ENCODE measurements around the gene NSMCE3.
"Not testable (repeated sequence)": the region's sequence is repeated elsewhere in the genome, so short reads cannot be mapped to it uniquely, and the experiment has no call there.

The NSMCE3 gene

GRCh38 chr15:29226436-29227208, 43.0 kb downstream of the NSMCE3 start:
- no peak overlapping the region for H2AFZ ChIP-seq (ENCODE audit: low read depth, low read length)
- no peaks in the 10 kb centered on the region for H3K79me2 ChIP-seq (ENCODE audit: low read length)
- H3K27ac ChIP-seq (ENCODE audit: low read length): no peak overlapping the region
- TF ChIP-seq EZH2phosphoT487 (IDR thresholded peaks at IDR 0.05; ENCODE audit: low read depth): no peak
- no peak for TF ChIP-seq CTCF (IDR thresholded peaks at IDR 0.05; ENCODE audit: low read depth, low read length)
- H3K27me3 ChIP-seq (ENCODE audit: low read depth, low read length): no peaks in the 10 kb centered on the region; the same call in 1 of the 2 replicates
- H4K20me1 ChIP-seq (ENCODE audit: insufficient read depth, low read length): no peaks in the 10 kb centered on the region
- H3K9me3 ChIP-seq (ENCODE audit: insufficient read depth, low read length): no peaks in the 10 kb centered on the region
- no peak overlapping the region for H3K4me2 ChIP-seq (ENCODE audit: low read length)
- H3K4me1 ChIP-seq (ENCODE audit: low read length): no peaks in the 10 kb centered on the region
- H3K36me3 ChIP-seq (replicated peaks; ENCODE audit: low read depth, low read length): no peaks in the 10 kb centered on the region
- H3K9ac ChIP-seq (ENCODE audit: low read length): no peak overlapping the region
- H3K4me3 ChIP-seq (ENCODE audit: low read length): no peak overlapping the region

GRCh38 chr15:29225534-29226234, 43.9 kb downstream of the NSMCE3 start:
- TF ChIP-seq EZH2phosphoT487 (IDR thresholded peaks at IDR 0.05; ENCODE audit: low read depth) (no peak), CTCF (IDR thresholded peaks at IDR 0.05; ENCODE audit: low read depth, low read length) (no peak)
- no peaks in the 10 kb centered on the region for H3K36me3 ChIP-seq (replicated peaks; ENCODE audit: low read depth, low read length)
- H3K27me3 ChIP-seq (ENCODE audit: low read depth, low read length): no peaks in the 10 kb centered on the region; the same call in 1 of the 2 replicates
- H4K20me1 ChIP-seq (ENCODE audit: insufficient read depth, low read length): no peaks in the 10 kb centered on the region
- no peak overlapping the region for H3K4me3 ChIP-seq (ENCODE audit: low read length)
- H3K9me3 ChIP-seq (ENCODE audit: insufficient read depth, low read length): no peaks in the 10 kb centered on the region
- no peak overlapping the region for H3K27ac ChIP-seq (ENCODE audit: low read length)
- H3K79me2 ChIP-seq (ENCODE audit: low read length): no peaks in the 10 kb centered on the region
- H3K4me1 ChIP-seq (ENCODE audit: low read length): no peaks in the 10 kb centered on the region
- H3K4me2 ChIP-seq (ENCODE audit: low read length): no peak overlapping the region
- H2AFZ ChIP-seq (ENCODE audit: low read depth, low read length): no peak overlapping the region
- H3K9ac ChIP-seq (ENCODE audit: low read length): no peak overlapping the region

- not testable (repeated sequence) for H3K27me3 ChIP-seq (ENCODE audit: low read depth, low read length); H3K9me3 ChIP-seq (ENCODE audit: insufficient read depth, low read length); H3K9ac ChIP-seq (ENCODE audit: low read length); H3K36me3 ChIP-seq (replicated peaks; ENCODE audit: low read depth, low read length); H3K79me2 ChIP-seq (ENCODE audit: low read length); H3K4me3 ChIP-seq (ENCODE audit: low read length); H3K4me1 ChIP-seq (ENCODE audit: low read length); H2AFZ ChIP-seq (ENCODE audit: low read depth, low read length); H4K20me1 ChIP-seq (ENCODE audit: insufficient read depth, low read length); H3K4me2 ChIP-seq (ENCODE audit: low read length); H3K27ac ChIP-seq (ENCODE audit: low read length)
These were observed 44.6 kb downstream of the NSMCE3 start for GRCh38 chr15:29224987-29225363.

GRCh38 chr15:29224235-29224986, 45.2 kb downstream of the NSMCE3 start:
- not testable (repeated sequence) for H3K36me3 ChIP-seq (replicated peaks; ENCODE audit: low read depth, low read length); H3K4me1 ChIP-seq (ENCODE audit: low read length); H3K79me2 ChIP-seq (ENCODE audit: low read length); H3K4me2 ChIP-seq (ENCODE audit: low read length); H3K9me3 ChIP-seq (ENCODE audit: insufficient read depth, low read length); H3K27me3 ChIP-seq (ENCODE audit: low read depth, low read length); H3K27ac ChIP-seq (ENCODE audit: low read length); H4K20me1 ChIP-seq (ENCODE audit: insufficient read depth, low read length); H2AFZ ChIP-seq (ENCODE audit: low read depth, low read length); H3K9ac ChIP-seq (ENCODE audit: low read length); H3K4me3 ChIP-seq (ENCODE audit: low read length)

- no peaks in the 10 kb centered on the region for H3K36me3 ChIP-seq (replicated peaks; ENCODE audit: low read depth, low read length)
- TF ChIP-seq EZH2phosphoT487 (IDR thresholded peaks at IDR 0.05; ENCODE audit: low read depth): no peak
- TF ChIP-seq CTCF (IDR thresholded peaks at IDR 0.05; ENCODE audit: low read depth, low read length): no peak
These were observed 46.0 kb downstream of the NSMCE3 start for GRCh38 chr15:29223640-29224039.

More at GRCh38 chr15:29223640-29224039, 46.0 kb downstream of the NSMCE3 start:
- Histone ChIP-seq H3K9me3 (ENCODE audit: insufficient read depth, low read length) (no peaks in the 10 kb centered on the region), H3K9ac (ENCODE audit: low read length) (no peak overlapping the region), H3K4me2 (ENCODE audit: low read length) (no peak overlapping the region), H3K79me2 (ENCODE audit: low read length) (no peaks in the 10 kb centered on the region), H3K4me3 (ENCODE audit: low read length) (no peak overlapping the region), H4K20me1 (ENCODE audit: insufficient read depth, low read length) (no peaks in the 10 kb centered on the region), H3K27ac (ENCODE audit: low read length) (no peak overlapping the region), H3K4me1 (ENCODE audit: low read length) (no peaks in the 10 kb centered on the region), H3K27me3 (ENCODE audit: low read depth, low read length) (no peaks in the 10 kb centered on the region), H2AFZ (ENCODE audit: low read depth, low read length) (no peak overlapping the region)
